SK-N-SH (cell line): ENCODE results near the gene USF3. TPM values are rescaled to one million over a fixed set of nuclear protein-coding genes. Genes with fewer than 3 reads are reported as not detected.

Experiments
- CTCF ChIA-PET: fragments of 300-600, 350-600 bp; formaldehyde crosslinking; extraction: SDS; loops from one replicate; lab custom pipeline; 2021; lab: Yijun Ruan, JAX
- POLR2A ChIA-PET: fragments of 350-600 bp; sonication (Branson Sonifier 250); formaldehyde crosslinking; extraction: SDS; loops from one replicate; lab custom pipeline; 2020; ENCODE audit warnings: antibody characterized with exemption, inconsistent platforms; lab: Yijun Ruan, JAX
- DNase-seq: peaks from one replicate; pipeline ENCODE4 v3.0.0; 2012
- H2AFZ ChIP-seq: fragments of 200-600 bp; sonication (generic); 2 replicates; pipeline ENCODE4 v1.8.1; 2016; ENCODE audit warnings: antibody characterized with exemption, mild to moderate bottlenecking, low read depth
- H3F3A ChIP-seq: fragments of 200-600 bp; sonication (generic); replicated peaks from 2 replicates; pipeline ENCODE3; 2016; ENCODE audit warnings: antibody characterized with exemption, mild to moderate bottlenecking; ENCODE audit not compliant: insufficient read depth
- H3K27ac ChIP-seq, 2 experiments: fragments of 200-500 bp in 1 of 2; fragments of 200-600 bp in 1 of 2; sonication (Bioruptor generic) in 1 of 2; sonication (generic), shearing (Covaris generic) in 1 of 2; 2 replicates each; pipeline versions ENCODE4 v1.5.1 to v1.6.1; 2014 to 2016; ENCODE audit warnings: low read depth in 2 of 2, inconsistent platforms in 1 of 2, low read length in 1 of 2, mild to moderate bottlenecking in 1 of 2, mixed read lengths in 1 of 2
- H3K27me3 ChIP-seq: fragments of 200-600 bp; sonication (generic), shearing (Covaris generic); 2 replicates; pipeline ENCODE4 v1.6.1; 2016; ENCODE audit warnings: mixed run types; ENCODE audit not compliant: insufficient read depth
- H3K36me3 ChIP-seq, 2 experiments: fragments of 200-500 bp in 1 of 2; fragments of 200-600 bp in 1 of 2; sonication (Bioruptor generic) in 1 of 2; sonication (generic) in 1 of 2; replicated peaks in 1 of 2; 2 replicates each; pipeline versions ENCODE3 to v1.5.1; 2014 to 2016; ENCODE audit warnings: low read length in 1 of 2, mild to moderate bottlenecking in 1 of 2; ENCODE audit not compliant: insufficient read depth in 2 of 2, control insufficient read depth in 1 of 2
- H3K4me1 ChIP-seq, 2 experiments: fragments of 200-500 bp in 1 of 2; fragments of 200-600 bp in 1 of 2; sonication (Bioruptor generic) in 1 of 2; sonication (generic), shearing (Covaris generic) in 1 of 2; 2 replicates each; pipeline versions ENCODE4 v1.5.1 to v1.6.1; 2014 to 2016; ENCODE audit warnings: low read depth in 1 of 2, low read length in 1 of 2, mixed run types in 1 of 2; ENCODE audit not compliant: insufficient read depth in 2 of 2, control insufficient read depth in 1 of 2
- H3K4me2 ChIP-seq: fragments of 200-600 bp; sonication (generic), shearing (Covaris generic); 2 replicates; pipeline ENCODE4 v1.6.1; 2017; ENCODE audit warnings: mixed run types
- H3K4me3 ChIP-seq, 2 experiments: fragments of 200-500 bp in 1 of 2; fragments of 200-600 bp in 1 of 2; sonication (Bioruptor generic) in 1 of 2; sonication (generic), shearing (Covaris generic) in 1 of 2; 2 replicates each; pipeline versions ENCODE4 v1.5.1 to v1.8.1; 2014 to 2016; ENCODE audit warnings: low read depth in 2 of 2, inconsistent platforms in 1 of 2, low read length in 1 of 2, mild to moderate bottlenecking in 1 of 2, mixed read lengths in 1 of 2, moderate library complexity in 1 of 2
- H3K79me2 ChIP-seq: fragments of 200-600 bp; sonication (generic); 2 replicates; pipeline ENCODE4 v1.8.1; 2017; ENCODE audit warnings: mild to moderate bottlenecking; ENCODE audit not compliant: insufficient read depth
- H3K9ac ChIP-seq: fragments of 200-600 bp; sonication (generic); 2 replicates; pipeline ENCODE4 v1.6.1; 2017; ENCODE audit warnings: mixed run types
- H3K9me2 ChIP-seq: fragments of 200-600 bp; sonication (generic); 2 replicates; pipeline ENCODE4 v1.6.1; 2017; ENCODE audit warnings: mixed run types
- H3K9me3 ChIP-seq: fragments of 200-600 bp; sonication (generic); 2 replicates; pipeline ENCODE4 v1.6.1; 2017; ENCODE audit warnings: mixed run types, mild to moderate bottlenecking, moderate library complexity
- H4K20me1 ChIP-seq: fragments of 200-600 bp; sonication (generic); 2 replicates; pipeline ENCODE4 v1.6.1; 2017; ENCODE audit warnings: mild to moderate bottlenecking, mixed run types; ENCODE audit not compliant: insufficient read depth
- CHD2 ChIP-seq: fragments of 150-350 bp; IDR thresholded peaks from 2 replicates; pipeline ENCODE4 v1.6.1; 2018; ENCODE audit warnings: low read length; ENCODE audit not compliant: partially characterized antibody
- ELF1 ChIP-seq: IDR thresholded peaks from 2 replicates; pipeline ENCODE4 v1.4.0; 2012
- EP300 ChIP-seq, 2 experiments: IDR thresholded peaks; 2 replicates each; pipeline versions ENCODE4 v1.4.0 to v1.6.1; 2012; ENCODE audit warnings: borderline replicate concordance in 1 of 2, low read depth in 1 of 2, low read length in 1 of 2
- FOXJ3 ChIP-seq: sonication (generic); formaldehyde crosslinking; IDR thresholded peaks from 2 replicates; pipeline ENCODE4 v1.5.1; 2020; ENCODE audit warnings: mild to moderate bottlenecking, missing genetic modification reagents
- FOXM1 ChIP-seq: IDR thresholded peaks from 2 replicates; pipeline ENCODE4 v1.4.0; 2012; ENCODE audit warnings: low read depth, mild to moderate bottlenecking
- GABPA ChIP-seq: IDR thresholded peaks from 2 replicates; pipeline ENCODE4 v1.4.0; 2012; ENCODE audit warnings: low read depth, mild to moderate bottlenecking
- GATA2 ChIP-seq: sonication (generic); formaldehyde crosslinking; IDR thresholded peaks from 2 replicates; pipeline ENCODE4 v1.5.0; 2020; ENCODE audit warnings: mild to moderate bottlenecking, missing genetic modification reagents
- JUND ChIP-seq: IDR thresholded peaks from 2 replicates; pipeline ENCODE4 v1.4.0; 2012
- MXI1 ChIP-seq: IDR thresholded peaks from 2 replicates; pipeline ENCODE4 v1.6.1; 2012; ENCODE audit warnings: mild to moderate bottlenecking, low read depth, low read length, improper control_type of control experiment
- NFIC ChIP-seq: IDR thresholded peaks from 2 replicates; pipeline ENCODE4 v1.4.0; 2012; ENCODE audit warnings: borderline replicate concordance
- NRF1 ChIP-seq: IDR thresholded peaks from 2 replicates; pipeline ENCODE4 v1.6.1; 2012; ENCODE audit warnings: low read depth, mild to moderate bottlenecking, low read length
- PBX3 ChIP-seq: IDR thresholded peaks from 2 replicates; pipeline ENCODE4; 2012
- POLR2AphosphoS5 ChIP-seq: IDR thresholded peaks from 2 replicates; pipeline ENCODE4 v1.6.1; 2012; ENCODE audit warnings: low read depth, low read length
- RCOR1 ChIP-seq: fragments of 150-350 bp; IDR thresholded peaks from 2 replicates; pipeline ENCODE4 v1.6.1; 2017; ENCODE audit warnings: antibody characterized with exemption, low read length
- RFX5 ChIP-seq: IDR thresholded peaks from 2 replicates; pipeline ENCODE4 v1.6.1; 2012; ENCODE audit warnings: mild to moderate bottlenecking, improper control_type of control experiment, low read length
- RXRA ChIP-seq: IDR thresholded peaks from 2 replicates; pipeline ENCODE4 v1.4.0; 2012; ENCODE audit warnings: low read depth, mild to moderate bottlenecking, borderline replicate concordance
- SIN3A ChIP-seq: IDR thresholded peaks from 2 replicates; pipeline ENCODE4 v1.6.1; 2012; ENCODE audit warnings: low read depth, mild to moderate bottlenecking, low read length, moderate library complexity, borderline replicate concordance
- SMC3 ChIP-seq: IDR thresholded peaks from 2 replicates; pipeline ENCODE4 v1.6.1; 2012; ENCODE audit warnings: low read depth, low read length, improper control_type of control experiment
- TAF1 ChIP-seq: IDR thresholded peaks from 2 replicates; pipeline ENCODE4 v1.6.1; 2012; ENCODE audit warnings: low read depth, mild to moderate bottlenecking, low read length, moderate library complexity, borderline replicate concordance
- TCF12 ChIP-seq: IDR thresholded peaks from 2 replicates; pipeline ENCODE4 v1.4.0; 2012
- WGBS: methylation state at CpG from one replicate; pipeline ENCODE4 v1.1.6; 2017; ENCODE audit warnings: low lambda C conversion rate; 5-methylcytosine and 5-hydroxymethylcytosine counted together
- polyA plus RNA-seq, 3 experiments: library from polyadenylated mRNA; depleted of rRNA; stranded (reverse); fragments of >200 nt; gene quantifications; 2 replicates each; pipeline ENCODE4 v1.2.3, GENCODE V29; 2012
- TF ChIP-seq, protein P1 (sequence below): IDR thresholded peaks from 2 replicates; pipeline ENCODE4 v1.4.0; 2012; ENCODE audit warnings: low read depth
- TF ChIP-seq, protein P2 (sequence below): fragments of 150-350 bp; IDR thresholded peaks from 2 replicates; pipeline ENCODE4 v1.6.1; 2017; ENCODE audit warnings: antibody characterized with exemption, low read length, low read depth, borderline replicate concordance
- TF ChIP-seq, protein P3 (sequence below): IDR thresholded peaks from 2 replicates; pipeline ENCODE4 v1.4.0; 2012; ENCODE audit warnings: low read depth, borderline replicate concordance

The USF3 gene
- polyA plus RNA-seq, 1 of the 3 experiments (the other 2 are of a cell fraction) = 3.1 TPM

DNA sequence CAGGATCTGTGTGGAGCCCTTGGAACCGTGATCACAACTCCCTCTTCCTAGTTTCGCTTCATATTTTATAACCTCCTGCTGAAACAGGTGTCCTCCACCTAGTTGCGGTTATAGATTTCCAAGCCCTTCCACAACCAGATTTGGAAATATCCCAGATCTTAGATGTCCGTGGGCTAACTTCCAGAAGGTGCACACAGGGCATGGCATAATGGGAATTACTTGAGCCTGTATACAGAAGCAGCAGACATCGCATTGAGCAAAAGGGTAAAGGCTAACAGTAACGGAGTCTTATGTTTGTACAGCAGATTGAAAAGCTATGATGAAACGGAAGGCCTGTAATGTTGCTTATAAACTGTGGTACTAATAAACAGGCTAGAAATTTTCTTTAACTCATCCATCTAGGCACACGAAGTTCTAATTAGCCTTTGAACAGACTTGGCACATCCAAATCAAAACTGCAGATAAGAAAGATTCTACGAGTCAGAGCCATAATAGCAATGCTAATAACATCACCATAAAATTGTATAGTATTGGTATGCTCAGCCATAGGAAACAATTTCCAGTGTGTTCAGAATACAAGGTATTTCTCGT is 1.2 kb upstream of the USF3 start:
- peak overlapping the region; percentile 72 for H3K9ac ChIP-seq
- H3K9me2 ChIP-seq = no peaks in the 10 kb centered on the region
- CTCF ChIA-PET = interaction anchor here (1.0 kb wide), 1 partner anchor 39 kb away, joined by 3 read pairs; no protein-coding TSS in a partner anchor
- H3K9me3 ChIP-seq = no peaks in the 10 kb centered on the region
- WGBS = 8% methylated on average over 10 of the region's 10 CpGs
- DNase-seq = no peak
- POLR2A ChIA-PET = no interaction called here
- no peaks in the 10 kb centered on the region for H4K20me1 ChIP-seq
- H3K27me3 ChIP-seq = no peaks in the 10 kb centered on the region
- peak overlapping the region; percentile 80 to 84 for H3K4me3 ChIP-seq
- no peaks in the 10 kb centered on the region for H3K36me3 ChIP-seq
- H3K79me2 ChIP-seq = peaks cover 36% of the 10 kb centered on the region
- H2AFZ ChIP-seq = peak overlapping the region; percentile 94
- TF ChIP-seq SIN3A = no peak
- TF ChIP-seq, protein P1, sequence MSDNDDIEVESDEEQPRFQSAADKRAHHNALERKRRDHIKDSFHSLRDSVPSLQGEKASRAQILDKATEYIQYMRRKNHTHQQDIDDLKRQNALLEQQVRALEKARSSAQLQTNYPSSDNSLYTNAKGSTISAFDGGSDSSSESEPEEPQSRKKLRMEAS = no peak
- peak overlapping the region; percentile 72 to 92; a peak in 3 of 4 replicates for H3K27ac ChIP-seq
- H3F3A ChIP-seq = no peaks in the 10 kb centered on the region
- H3K4me1 ChIP-seq = no peaks in the 10 kb centered on the region; a peak in 2 of 4 replicates
- H3K4me2 ChIP-seq = peak overlapping the region; percentile 87

DNA sequence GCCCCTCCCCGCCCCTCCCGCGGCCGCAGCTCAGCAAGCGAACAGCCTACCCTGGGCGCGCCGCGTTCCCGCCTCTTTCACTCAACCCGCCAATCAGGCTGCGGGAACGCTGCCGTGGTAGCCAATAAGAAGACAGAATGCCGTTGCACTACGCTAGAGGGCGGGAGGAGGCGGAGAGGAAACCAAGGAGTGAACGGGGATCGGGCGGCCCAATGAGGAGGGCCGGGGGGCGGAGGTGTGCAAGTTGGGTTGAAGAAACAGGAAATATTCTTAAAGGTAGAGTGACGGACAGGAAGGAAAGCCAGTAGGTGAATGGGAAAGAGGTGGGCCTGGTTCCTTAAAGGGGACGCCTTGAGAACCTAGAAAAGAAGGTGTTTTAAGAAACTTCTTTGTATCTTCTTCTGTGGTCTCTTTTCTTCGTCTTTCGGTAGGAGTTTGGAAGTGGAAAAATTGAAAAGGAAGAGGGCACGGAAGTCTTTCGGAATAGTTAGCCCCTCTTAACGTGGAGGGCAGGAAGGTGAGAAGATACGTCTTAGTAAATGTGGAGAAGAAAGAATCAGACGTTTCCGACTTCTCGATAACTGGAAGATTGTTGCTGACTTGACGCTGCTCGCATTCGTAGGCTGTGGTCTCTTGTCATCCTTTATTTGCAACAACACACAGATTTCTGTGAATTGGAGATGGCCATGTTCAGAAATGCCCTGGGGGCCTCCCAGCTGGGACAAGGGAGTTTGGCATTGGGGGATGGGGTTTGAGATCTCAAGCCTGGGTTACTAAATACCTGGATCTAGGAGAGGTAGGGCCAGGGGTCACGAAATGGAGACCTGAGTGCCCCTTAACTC is 437 bp upstream of the USF3 start:
- peak overlapping the region; percentile 72 for H3K9ac ChIP-seq
- ChIA-PET POLR2A (no interaction called here), CTCF (no interaction called here)
- H3F3A ChIP-seq = no peaks in the 10 kb centered on the region
- H3K9me2 ChIP-seq = no peaks in the 10 kb centered on the region
- H2AFZ ChIP-seq = peak overlapping the region; percentile 94
- H4K20me1 ChIP-seq = no peaks in the 10 kb centered on the region
- no peaks in the 10 kb centered on the region; a peak in 2 of 4 replicates for H3K4me1 ChIP-seq
- H3K36me3 ChIP-seq = no peaks in the 10 kb centered on the region
- peak overlapping the region; percentile 80 to 88 for H3K4me3 ChIP-seq
- peak overlapping the region; percentile 72 to 95; a peak in 3 of 4 replicates for H3K27ac ChIP-seq
- under 1% methylated on average over 32 of the region's 38 CpGs for WGBS
- peak; percentile 98 for DNase-seq
- no peaks in the 10 kb centered on the region for H3K27me3 ChIP-seq
- peak overlapping the region; percentile 87 for H3K4me2 ChIP-seq
- peaks cover 39% of the 10 kb centered on the region for H3K79me2 ChIP-seq
- no peaks in the 10 kb centered on the region for H3K9me3 ChIP-seq
- TF ChIP-seq JUND (no peak), RCOR1 (no peak), ELF1 (peak; percentile 79; the same call in 1 of the 2 replicates), NRF1 (no peak), TCF12 (no peak), PBX3 (peak; percentile 99), POLR2AphosphoS5 (no peak), SIN3A (no peak), EP300 (IDR thresholded peaks at IDR 0.05; ENCODE audit: borderline replicate concordance in 1 of 2, low read depth in 1 of 2, low read length in 1 of 2) (no peak), FOXM1 (no peak), FOXJ3 (no peak), TAF1 (0 out of 2 replicates have a peak, but pooled peaks have one; percentile 27), NFIC (no peak), SMC3 (no peak), RFX5 (peak; percentile 55; the same call in 1 of the 2 replicates), RXRA (no peak), CHD2 (peak; percentile 93), GATA2 (CRISPR knock-in tag) (no peak), MXI1 (peak; percentile 36), GABPA (peak; percentile 81)
- TF ChIP-seq, protein P1 = peak; percentile 42
- TF ChIP-seq, protein P2, sequence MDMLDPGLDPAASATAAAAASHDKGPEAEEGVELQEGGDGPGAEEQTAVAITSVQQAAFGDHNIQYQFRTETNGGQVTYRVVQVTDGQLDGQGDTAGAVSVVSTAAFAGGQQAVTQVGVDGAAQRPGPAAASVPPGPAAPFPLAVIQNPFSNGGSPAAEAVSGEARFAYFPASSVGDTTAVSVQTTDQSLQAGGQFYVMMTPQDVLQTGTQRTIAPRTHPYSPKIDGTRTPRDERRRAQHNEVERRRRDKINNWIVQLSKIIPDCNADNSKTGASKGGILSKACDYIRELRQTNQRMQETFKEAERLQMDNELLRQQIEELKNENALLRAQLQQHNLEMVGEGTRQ = no peak
- TF ChIP-seq, protein P3, sequence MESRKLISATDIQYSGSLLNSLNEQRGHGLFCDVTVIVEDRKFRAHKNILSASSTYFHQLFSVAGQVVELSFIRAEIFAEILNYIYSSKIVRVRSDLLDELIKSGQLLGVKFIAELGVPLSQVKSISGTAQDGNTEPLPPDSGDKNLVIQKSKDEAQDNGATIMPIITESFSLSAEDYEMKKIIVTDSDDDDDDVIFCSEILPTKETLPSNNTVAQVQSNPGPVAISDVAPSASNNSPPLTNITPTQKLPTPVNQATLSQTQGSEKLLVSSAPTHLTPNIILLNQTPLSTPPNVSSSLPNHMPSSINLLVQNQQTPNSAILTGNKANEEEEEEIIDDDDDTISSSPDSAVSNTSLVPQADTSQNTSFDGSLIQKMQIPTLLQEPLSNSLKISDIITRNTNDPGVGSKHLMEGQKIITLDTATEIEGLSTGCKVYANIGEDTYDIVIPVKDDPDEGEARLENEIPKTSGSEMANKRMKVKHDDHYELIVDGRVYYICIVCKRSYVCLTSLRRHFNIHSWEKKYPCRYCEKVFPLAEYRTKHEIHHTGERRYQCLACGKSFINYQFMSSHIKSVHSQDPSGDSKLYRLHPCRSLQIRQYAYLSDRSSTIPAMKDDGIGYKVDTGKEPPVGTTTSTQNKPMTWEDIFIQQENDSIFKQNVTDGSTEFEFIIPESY = no peak
